Measurements from ENCODE around the gene RABAC1.

- no peak for TF ChIP-seq CTCF (conservative IDR thresholded peaks at IDR 0.05; ENCODE audit: low read depth in 2 of 2)
- TF ChIP-seq CREB1 (CRISPR knock-in tag; IDR thresholded peaks at IDR 0.05; ENCODE audit: low read depth) = no peak
- no peak for TF ChIP-seq EZH2 (IDR thresholded peaks at IDR 0.05; ENCODE audit: low read depth, unreplicated experiment)
- TF ChIP-seq POLR2AphosphoS5 (IDR thresholded peaks at IDR 0.05; ENCODE audit: low read depth) = no peak
- TF ChIP-seq ZNF114 (CRISPR knock-in tag; IDR thresholded peaks at IDR 0.05) = no peak
- no peak for TF ChIP-seq ETS1 (IDR thresholded peaks at IDR 0.05)
- no peak for TF ChIP-seq JUNB (IDR thresholded peaks at IDR 0.05; ENCODE audit: unreplicated experiment)
Measured at GRCh38 chr19:41965106-41965505, 6.0 kb upstream of the RABAC1 start.
